Spleen (tissue), 11 donors: ENCODE measurements around the gene VAMP3. TPM values are rescaled to one million over a fixed set of nuclear protein-coding genes. Genes with fewer than 3 reads are reported as not detected.
A peak's percentile ranks its signal among the peaks of the same experiment; 100 is the strongest.

Source experiments
- DNase-seq: peaks from one replicate; pipeline ENCODE4 v3.0.0-alpha.2; 2020
- H3K27ac ChIP-seq, 8 donors: fragments of 200-600 bp; sonication (generic) in 7 of 8; 1 replicate in 4 of 8; 2 replicates in 4 of 8; pipeline versions ENCODE4 v1.5.0 to v1.8.0; 2016 to 2021; ENCODE audit warnings: inconsistent platforms in 4 of 8, mild to moderate bottlenecking in 4 of 8, moderate library complexity in 1 of 8
- H3K27me3 ChIP-seq, 7 donors: fragments of 200-600 bp; sonication (generic) in 6 of 7; replicated peaks in 1 of 7; 1 replicate in 4 of 7; 2 replicates in 3 of 7; pipeline versions ENCODE4 v1.5.0 to v1.8.0; 2016 to 2021; ENCODE audit warnings: inconsistent platforms in 3 of 7, mild to moderate bottlenecking in 1 of 7
- H3K36me3 ChIP-seq, 6 donors: fragments of 200-600 bp; sonication (generic) in 5 of 6; 1 replicate in 4 of 6; 2 replicates in 2 of 6; pipeline versions ENCODE4 v1.5.0 to v1.8.0; 2016 to 2021; ENCODE audit warnings: inconsistent platforms in 2 of 6
- H3K4me1 ChIP-seq, 6 donors: fragments of 200-600 bp; sonication (generic) in 5 of 6; 1 replicate in 3 of 6; 2 replicates in 3 of 6; pipeline versions ENCODE4 v1.5.0 to v1.8.0; 2016 to 2021; ENCODE audit warnings: inconsistent platforms in 3 of 6
- H3K4me3 ChIP-seq, 8 donors: fragments of 200-600 bp; sonication (generic) in 7 of 8; 1 replicate in 4 of 8; 2 replicates in 4 of 8; pipeline versions ENCODE4 v1.5.0 to v1.8.0; 2016 to 2021; ENCODE audit warnings: inconsistent platforms in 4 of 8, mild to moderate bottlenecking in 4 of 8, moderate library complexity in 2 of 8
- H3K9me3 ChIP-seq, 8 donors: fragments of 200-600 bp; sonication (generic) in 7 of 8; 1 replicate in 4 of 8; 2 replicates in 4 of 8; pipeline versions ENCODE4 v1.5.0 to v1.8.0; 2016 to 2021; ENCODE audit warnings: inconsistent platforms in 4 of 8
- CTCF ChIP-seq, 11 experiments: fragments of 200-600 bp in 7 of 11; fragments of 450-650 bp in 4 of 11; sonication (generic) in 4 of 11; IDR thresholded peaks in 8 of 11; conservative IDR thresholded peaks in 3 of 11; 1 replicate in 7 of 11; 2 replicates in 4 of 11; pipeline versions ENCODE4 v1.4.0 to v1.8.0; 2016 to 2021; ENCODE audit warnings: antibody characterized with exemption in 11 of 11, inconsistent platforms in 4 of 11, mild to moderate bottlenecking in 1 of 11
- POLR2A ChIP-seq, 3 donors: fragments of 450-650 bp; IDR thresholded peaks; one replicate each; pipeline ENCODE4 v1.5.1; 2017; ENCODE audit warnings: antibody characterized with exemption in 3 of 3, mild to moderate bottlenecking in 1 of 3
- POLR2AphosphoS5 ChIP-seq, 3 donors: sonication (generic); formaldehyde crosslinking; IDR thresholded peaks; one replicate each; pipeline ENCODE4 v1.5.1; 2017; ENCODE audit warnings: antibody characterized with exemption in 3 of 3
- WGBS, 5 donors: extraction: QIAGEN DNeasy Blood & Tissue Kit in 3 of 5; methylation state at CpG; one replicate each; pipeline versions ENCODE4 v1.1.5 to v1.1.7; 2013 to 2018; 5-methylcytosine and 5-hydroxymethylcytosine counted together
- intact Hi-C: fragments of 100-400 bp; cut with DNase I; formaldehyde crosslinking; loops from one replicate; pipeline ENCODE4 v1.15.0; 2023; ENCODE audit warnings: low total_unique reads
- polyA plus RNA-seq, 3 donors: library from polyadenylated mRNA; stranded (reverse); fragments of 200-250 nt; gene quantifications; one replicate each; pipeline ENCODE4 v1.2.1, GENCODE V29; 2013
- total RNA-seq, 7 donors: library from RNA; depleted of rRNA in 3 of 7; stranded (reverse); fragments of >200 nt in 3 of 7; fragmentation: NEBNext Ultra II Directional in 4 of 7; extraction: Animal tissue kit (Norgen Biotek cat#: 25700) in 4 of 7; gene quantifications; one replicate each; pipeline versions ENCODE4 v1.1.0 to v1.2.1, GENCODE V29; 2016 to 2021
- donor health status: healthy with polysubstance abuse.
- donor health status: DM: no; HTN: no; CAD: no; lungs with moderate emphysema.
- donor health status: DM: no; HTN: no; CAD: no.
- donor health status: Bipolar disorder and iron deficiency.
- donor health status: healthy.
- donor health status: DM: no; HTN: no; CAD: no.
- donor health status: DM: yes; HTN: yes; CAD: no.

Gene VAMP3
- total and polyA plus RNA-seq, 10 donors = 29.9 to 181 (median 81.6) TPM

- TF ChIP-seq POLR2AphosphoS5 (IDR thresholded peaks at IDR 0.05) (no peak), POLR2A (IDR thresholded peaks at IDR 0.05) (no peak), CTCF (IDR thresholded peaks at IDR 0.05 in 8 of 11, conservative IDR thresholded peaks at IDR 0.05 in 3 of 11) (no peak)
- Histone ChIP-seq H3K27me3 (no peaks in the 10 kb centered on the region), H3K36me3 (peaks cover 0 to 24% (median 7%) of the 10 kb centered on the region in 6 donors), H3K4me1 (peaks cover 18 to 43% (median 36%) of the 10 kb centered on the region in 6 donors), H3K27ac (peak overlapping the region in 5 of 8 donors; percentile 94 to 99 (median 98)), H3K9me3 (no peaks in the 10 kb centered on the region), H3K4me3 (no peak overlapping the region)
- WGBS, 5 donors = 88 to 93% (median 90%) methylated on average over 12 of the region's 12 CpGs
- DNase-seq = no peak
- intact Hi-C loops = no loop called here
Measured at GRCh38 chr1:7769673-7770412, 1.3 kb upstream of the VAMP3 start.

GRCh38 chr1:7770669-7770996 lies 463 bp upstream of the VAMP3 start:
- H3K4me3 ChIP-seq = peak overlapping the region; percentile 73 to 96 (median 89)
- peaks cover 0 to 31% (median 7%) of the 10 kb centered on the region in 6 donors for H3K36me3 ChIP-seq
- peak overlapping the region; percentile 89 to 99 (median 98) for H3K27ac ChIP-seq
- WGBS, 5 donors = 1 to 16% (median 4%) methylated on average over 6 of the region's 6 CpGs
- DNase-seq = no peak
- intact Hi-C loops = no loop called here
- H3K27me3 ChIP-seq = no peaks in the 10 kb centered on the region
- TF ChIP-seq POLR2AphosphoS5 (IDR thresholded peaks at IDR 0.05) (no peak), POLR2A (IDR thresholded peaks at IDR 0.05) (no peak), CTCF (IDR thresholded peaks at IDR 0.05 in 8 of 11, conservative IDR thresholded peaks at IDR 0.05 in 3 of 11) (no peak)
- H3K4me1 ChIP-seq = peaks cover 18 to 50% (median 38%) of the 10 kb centered on the region in 6 donors
- H3K9me3 ChIP-seq = no peaks in the 10 kb centered on the region

GRCh38 chr1:7771823-7772299 lies 765 bp downstream of the VAMP3 start:
- Histone ChIP-seq H3K27me3 (no peaks in the 10 kb centered on the region), H3K27ac (peak overlapping the region; percentile 89 to 99 (median 98)), H3K4me3 (peak overlapping the region; percentile 73 to 96 (median 89)), H3K9me3 (no peaks in the 10 kb centered on the region), H3K4me1 (peaks cover 18 to 60% (median 40%) of the 10 kb centered on the region in 6 donors), H3K36me3 (peaks cover 0 to 43% (median 8%) of the 10 kb centered on the region in 6 donors)
- no peak for TF ChIP-seq POLR2A (IDR thresholded peaks at IDR 0.05)
- 17 to 30% (median 19%) methylated on average over 12 of the region's 12 CpGs for WGBS, 5 donors
- no peak for DNase-seq
- intact Hi-C loops = no loop called here

GRCh38 chr1:7777591-7777990 lies 6.5 kb downstream of the VAMP3 start:
- intact Hi-C loops = no loop called here
- DNase-seq = no peak
- H3K4me3 ChIP-seq = no peak overlapping the region
- H3K27ac ChIP-seq = no peak overlapping the region
- 82 to 94% (median 89%) methylated on average over 3 of the region's 3 CpGs for WGBS, 5 donors
- TF ChIP-seq POLR2A (IDR thresholded peaks at IDR 0.05) = no peak
- no peak for TF ChIP-seq CTCF (IDR thresholded peaks at IDR 0.05 in 8 of 11, conservative IDR thresholded peaks at IDR 0.05 in 3 of 11)
- TF ChIP-seq POLR2AphosphoS5 (IDR thresholded peaks at IDR 0.05) = no peak
- no peaks in the 10 kb centered on the region for H3K27me3 ChIP-seq
- peaks cover 10 to 62% (median 33%) of the 10 kb centered on the region in 6 donors for H3K4me1 ChIP-seq
- H3K36me3 ChIP-seq = peaks cover 0 to 88% (median 44%) of the 10 kb centered on the region in 6 donors
- H3K9me3 ChIP-seq = no peaks in the 10 kb centered on the region
